Measurements from ENCODE around the gene TAS1R1. TPM values are rescaled to one million over a fixed set of nuclear protein-coding genes. Genes with fewer than 3 reads are reported as not detected.
"Not testable (repeated sequence)": the region's sequence is repeated elsewhere in the genome, so short reads cannot be mapped to it uniquely, and the experiment has no call there.

The TAS1R1 gene
- total RNA-seq, 1 experiment from 2014 or later, result not detected

- peak; percentile 58 for DNase-seq (ENCODE audit: low spot score)
These were observed 33.6 kb upstream of the TAS1R1 start for GRCh38 chr1:6521536-6521935.

GRCh38 chr1:6523566-6523965, 31.5 kb upstream of the TAS1R1 start:
- peak; percentile 20 for DNase-seq (ENCODE audit: low spot score)

- no peak for DNase-seq (ENCODE audit: low spot score)
These were observed 28.8 kb upstream of the TAS1R1 start for GRCh38 chr1:6526316-6526715.

GRCh38 chr1:6528492-6528891, 26.6 kb upstream of the TAS1R1 start:
- no peak for DNase-seq (ENCODE audit: low spot score)

GRCh38 chr1:6530504-6531160, 24.5 kb upstream of the TAS1R1 start:
- DNase-seq (ENCODE audit: low spot score), result no peak

- no peak for DNase-seq (ENCODE audit: low spot score)
These were observed 23.1 kb upstream of the TAS1R1 start for GRCh38 chr1:6531996-6532395.

- no peak for DNase-seq (ENCODE audit: low spot score)
These were observed 20.8 kb upstream of the TAS1R1 start for GRCh38 chr1:6534248-6534822.

GRCh38 chr1:6535214-6535613, 19.9 kb upstream of the TAS1R1 start:
- no peak for DNase-seq (ENCODE audit: low spot score)

- DNase-seq (ENCODE audit: low spot score), result no peak
These were observed 18.8 kb upstream of the TAS1R1 start for GRCh38 chr1:6536291-6536690.

GRCh38 chr1:6538956-6539355, 16.2 kb upstream of the TAS1R1 start:
- DNase-seq (ENCODE audit: low spot score), result no peak

- DNase-seq (ENCODE audit: low spot score), result peak; percentile 32
These were observed 10.3 kb upstream of the TAS1R1 start for GRCh38 chr1:6544831-6545230.

GRCh38 chr1:6545276-6546112, 9.6 kb upstream of the TAS1R1 start:
- peak; percentile 28 for DNase-seq (ENCODE audit: low spot score)

GRCh38 chr1:6546326-6546725, 8.8 kb upstream of the TAS1R1 start:
- DNase-seq (ENCODE audit: low spot score), result no peak

GRCh38 chr1:6547301-6547700, 7.8 kb upstream of the TAS1R1 start:
- no peak for DNase-seq (ENCODE audit: low spot score)

- peak; percentile 66 for DNase-seq (ENCODE audit: low spot score)
These were observed 838 bp upstream of the TAS1R1 start, which contains the start of gene NOL9 for GRCh38 chr1:6554031-6554906. Gene NOL9, minus strand, starts transcription at chr1:6554513. Its CDS starts 11 bp downstream, at chr1:6554502.

- no peak for DNase-seq (ENCODE audit: low spot score)
These were observed 2.5 kb downstream of the TAS1R1 start for GRCh38 chr1:6557597-6557996.

GRCh38 chr1:6559161-6559560, 4.1 kb downstream of the TAS1R1 start:
- not testable (repeated sequence) for DNase-seq (ENCODE audit: low spot score)

- DNase-seq (ENCODE audit: low spot score), result no peak
These were observed 5.2 kb downstream of the TAS1R1 start for GRCh38 chr1:6560267-6560666.

GRCh38 chr1:6569033-6569432, 13.9 kb downstream of the TAS1R1 start:
- no peak for DNase-seq (ENCODE audit: low spot score)

- no peak for DNase-seq (ENCODE audit: low spot score)
These were observed 15.0 kb downstream of the TAS1R1 start for GRCh38 chr1:6570100-6570499.

GRCh38 chr1:6570987-6571386, 15.9 kb downstream of the TAS1R1 start:
- no peak for DNase-seq (ENCODE audit: low spot score)
